Activated CD4-positive, alpha-beta T cell treated with anti-CD3 and anti-CD28 coated beads, Interleukin-2, amount 10 ng/mL, durations not matched to agents 7 days and 5 days (primary cell): ENCODE data around the gene HBA1. TPM values are rescaled to one million over a fixed set of nuclear protein-coding genes. Genes with fewer than 3 reads are reported as not detected.
A peak's percentile ranks its signal among the peaks of the same experiment; 100 is the strongest.
"Not testable (repeated sequence)": the region's sequence is repeated elsewhere in the genome, so short reads cannot be mapped to it uniquely, and the experiment has no call there.

Experiments
- CTCF ChIA-PET: fragments of 350-600 bp; sonication (Branson Sonifier 250); formaldehyde crosslinking; loops from one replicate; lab custom pipeline; 2021; ENCODE audit warnings: antibody characterized with exemption; lab: Charles Lee
- POLR2A ChIA-PET: fragments of 350-600 bp; sonication (Branson Sonifier 250); formaldehyde crosslinking; loops from one replicate; lab custom pipeline; 2021; ENCODE audit warnings: antibody characterized with exemption; lab: Charles Lee
- DNase-seq: peaks from one replicate; pipeline ENCODE4 v3.0.0-alpha.2; 2020
- H3K27ac Mint-ChIP-seq: one replicate; pipeline ENCODE4 v1.8.0; 2021; ENCODE audit warnings: mild to moderate bottlenecking, moderate library complexity, mixed read lengths
- H3K27me3 Mint-ChIP-seq: one replicate; pipeline ENCODE4 v1.8.0; 2021; ENCODE audit warnings: mixed read lengths
- H3K36me3 Mint-ChIP-seq: one replicate; pipeline ENCODE4 v1.8.0; 2021; ENCODE audit warnings: low read depth, mixed read lengths
- H3K4me1 Mint-ChIP-seq: one replicate; pipeline ENCODE4 v1.8.0; 2021; ENCODE audit warnings: mixed read lengths
- H3K4me3 Mint-ChIP-seq: one replicate; pipeline ENCODE4 v1.8.0; 2021; ENCODE audit warnings: mild to moderate bottlenecking, moderate library complexity, mixed read lengths
- H3K9me3 Mint-ChIP-seq: one replicate; pipeline ENCODE4 v1.8.0; 2021; ENCODE audit warnings: mixed read lengths
- total RNA-seq, 2 experiments: library from RNA; stranded (reverse); gene quantifications; one replicate each; pipeline ENCODE4 v1.2.3, GENCODE V29; 2021

The HBA1 gene
- total RNA-seq, 2 experiments from 2014 or later: not detected

GRCh38 chr16:149024-149660 lies 27.3 kb upstream of the HBA1 start:
- no peak for DNase-seq
- ChIA-PET POLR2A (no interaction called here), CTCF (interaction anchor here (0.7 to 1.8 kb wide), 2 partner anchors 31 to 52 kb away, joined by 4 read pairs; no protein-coding TSS in a partner anchor)
- H3K27ac Mint-ChIP-seq: no peak overlapping the region
- H3K4me1 Mint-ChIP-seq: no peaks in the 10 kb centered on the region
- H3K27me3 Mint-ChIP-seq: peaks cover 25% of the 10 kb centered on the region
- no peaks in the 10 kb centered on the region for H3K36me3 Mint-ChIP-seq
- no peak overlapping the region for H3K4me3 Mint-ChIP-seq
- no peaks in the 10 kb centered on the region for H3K9me3 Mint-ChIP-seq

- H3K36me3 Mint-ChIP-seq: no peaks in the 10 kb centered on the region
- no peak for DNase-seq
- peaks cover 5% of the 10 kb centered on the region for H3K4me1 Mint-ChIP-seq
- H3K4me3 Mint-ChIP-seq: no peak within 1 kb of the TSS
- peaks cover 34% of the 10 kb centered on the region for H3K27me3 Mint-ChIP-seq
- no peak within 1 kb of the TSS for H3K27ac Mint-ChIP-seq
- no peaks in the 10 kb centered on the region for H3K9me3 Mint-ChIP-seq
- CTCF ChIA-PET: no interaction called here
- POLR2A ChIA-PET: no interaction called here
Measured at GRCh38 chr16:152141-153128, 24.0 kb upstream of the HBA1 start, which contains the start of gene HBZ. HBZ (plus strand) TSS chr16:152644; CDS start chr16:152910, 266 bp downstream.

DNA sequence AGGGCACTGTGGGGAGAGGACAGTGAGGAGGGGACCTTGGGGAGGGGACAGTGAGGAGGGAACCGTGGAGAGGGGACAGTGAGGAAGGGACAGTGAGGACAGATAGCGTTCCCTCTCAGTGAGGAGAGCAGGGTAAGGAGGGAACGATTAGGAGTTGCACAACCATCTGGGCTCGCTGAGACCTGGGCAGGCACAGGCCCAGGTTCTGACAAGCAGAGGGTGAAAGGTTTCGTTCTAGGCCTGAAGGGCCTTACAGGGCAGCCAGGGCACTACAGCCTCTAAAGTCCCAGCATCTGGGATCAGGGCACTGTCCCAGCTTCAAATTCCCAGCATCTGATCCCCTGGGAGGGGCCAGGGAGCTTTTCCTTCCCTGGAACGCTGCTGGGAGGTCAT lies 23.4 kb upstream of the HBA1 start:
- DNase-seq, H3K4me3 Mint-ChIP-seq, H3K27ac Mint-ChIP-seq, H3K36me3 Mint-ChIP-seq, H3K9me3 Mint-ChIP-seq, H3K4me1 Mint-ChIP-seq, CTCF ChIA-PET, POLR2A ChIA-PET: not testable (repeated sequence)
- peaks cover 37% of the 10 kb centered on the region for H3K27me3 Mint-ChIP-seq

DNA sequence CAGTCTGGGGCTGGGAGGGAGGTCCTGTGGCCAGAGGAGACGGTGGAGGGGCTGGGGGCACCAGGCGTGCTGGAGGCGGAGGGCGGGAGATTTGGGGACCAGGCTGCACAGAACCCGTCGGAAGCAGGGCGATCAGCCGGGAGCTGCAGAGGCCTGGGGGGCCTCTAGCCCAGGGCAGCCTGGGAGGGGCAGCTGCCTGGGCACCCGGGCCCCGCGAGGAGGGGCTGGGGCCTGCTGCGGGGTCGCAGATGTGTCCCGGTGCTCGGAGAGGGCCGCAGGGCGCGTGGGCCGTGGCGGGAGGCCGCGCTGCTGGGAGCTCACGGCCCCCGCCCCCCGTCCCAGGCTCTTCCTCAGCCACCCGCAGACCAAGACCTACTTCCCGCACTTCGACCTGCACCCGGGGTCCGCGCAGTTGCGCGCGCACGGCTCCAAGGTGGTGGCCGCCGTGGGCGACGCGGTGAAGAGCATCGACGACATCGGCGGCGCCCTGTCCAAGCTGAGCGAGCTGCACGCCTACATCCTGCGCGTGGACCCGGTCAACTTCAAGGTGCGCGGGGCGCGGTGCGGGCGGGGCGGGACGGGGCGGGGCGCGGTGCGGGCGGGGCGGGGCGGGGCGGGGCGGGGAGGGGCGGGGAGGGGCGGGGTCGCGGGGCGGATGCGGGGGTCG lies 22.8 kb upstream of the HBA1 start:
- H3K4me3 Mint-ChIP-seq, H3K4me1 Mint-ChIP-seq, H3K27ac Mint-ChIP-seq, H3K9me3 Mint-ChIP-seq, POLR2A ChIA-PET, CTCF ChIA-PET, DNase-seq, H3K36me3 Mint-ChIP-seq: not testable (repeated sequence)
- H3K27me3 Mint-ChIP-seq: peaks cover 39% of the 10 kb centered on the region

DNA sequence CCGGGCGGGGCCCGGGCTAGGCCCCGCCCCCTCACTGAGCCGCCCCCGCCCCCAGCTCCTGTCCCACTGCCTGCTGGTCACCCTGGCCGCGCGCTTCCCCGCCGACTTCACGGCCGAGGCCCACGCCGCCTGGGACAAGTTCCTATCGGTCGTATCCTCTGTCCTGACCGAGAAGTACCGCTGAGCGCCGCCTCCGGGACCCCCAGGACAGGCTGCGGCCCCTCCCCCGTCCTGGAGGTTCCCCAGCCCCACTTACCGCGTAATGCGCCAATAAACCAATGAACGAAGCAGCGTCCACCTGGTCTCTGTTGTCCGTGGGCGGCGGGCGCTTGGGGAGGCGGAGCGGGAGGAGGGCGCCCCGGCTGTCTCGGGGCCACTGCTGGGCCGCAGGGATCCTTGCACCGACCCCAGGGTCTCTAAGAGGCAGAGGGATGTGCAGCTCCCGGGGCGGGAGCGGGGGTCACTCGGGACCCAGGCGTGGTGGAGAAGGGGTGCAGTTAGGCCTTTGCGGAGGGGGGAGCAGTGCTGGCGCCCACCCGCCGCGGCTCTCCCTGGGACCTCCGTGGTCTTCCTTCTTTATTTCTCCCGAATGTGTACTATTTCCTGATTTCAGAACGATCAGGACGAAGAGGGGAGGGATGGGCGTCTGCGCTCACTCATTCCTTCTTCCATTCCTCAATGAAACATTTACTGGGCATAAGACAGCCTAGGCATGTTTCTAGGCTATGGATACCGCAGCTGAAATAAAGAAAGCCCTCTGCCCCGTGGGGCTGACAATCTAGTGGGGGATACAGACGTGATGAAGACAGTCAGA lies 22.1 kb upstream of the HBA1 start:
- no peaks in the 10 kb centered on the region for H3K36me3 Mint-ChIP-seq
- ChIA-PET CTCF (no interaction called here), POLR2A (no interaction called here)
- H3K4me3 Mint-ChIP-seq: peak overlapping the region; percentile 61
- peaks cover 40% of the 10 kb centered on the region for H3K27me3 Mint-ChIP-seq
- no peak for DNase-seq
- no peak overlapping the region for H3K27ac Mint-ChIP-seq
- no peaks in the 10 kb centered on the region for H3K9me3 Mint-ChIP-seq
- peaks cover 5% of the 10 kb centered on the region for H3K4me1 Mint-ChIP-seq

DNA sequence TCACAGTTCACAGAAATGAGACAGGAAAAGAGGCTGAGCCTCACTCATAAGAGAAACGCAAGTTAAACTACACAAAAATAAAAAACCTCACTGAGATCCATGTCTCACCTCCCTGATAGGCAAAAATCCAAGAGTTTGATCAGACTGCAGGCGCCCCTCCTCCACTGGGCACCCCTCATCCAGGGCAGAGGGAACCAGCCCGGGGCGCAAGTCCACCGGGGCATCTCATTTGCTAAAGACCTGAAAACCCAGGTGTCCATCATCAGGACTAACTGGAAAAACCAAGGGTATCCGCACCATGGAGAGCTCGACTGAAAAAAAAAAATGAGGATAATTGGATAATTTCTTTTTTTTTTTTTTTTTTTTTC lies 21.5 kb upstream of the HBA1 start:
- H3K27me3 Mint-ChIP-seq: peaks cover 38% of the 10 kb centered on the region
- H3K36me3 Mint-ChIP-seq: no peaks in the 10 kb centered on the region
- no peaks in the 10 kb centered on the region for H3K9me3 Mint-ChIP-seq
- H3K27ac Mint-ChIP-seq: no peak overlapping the region
- H3K4me1 Mint-ChIP-seq: peaks cover 5% of the 10 kb centered on the region
- POLR2A ChIA-PET: no interaction called here
- no peak for DNase-seq
- peak overlapping the region; percentile 61 for H3K4me3 Mint-ChIP-seq
- CTCF ChIA-PET: no interaction called here

DNA sequence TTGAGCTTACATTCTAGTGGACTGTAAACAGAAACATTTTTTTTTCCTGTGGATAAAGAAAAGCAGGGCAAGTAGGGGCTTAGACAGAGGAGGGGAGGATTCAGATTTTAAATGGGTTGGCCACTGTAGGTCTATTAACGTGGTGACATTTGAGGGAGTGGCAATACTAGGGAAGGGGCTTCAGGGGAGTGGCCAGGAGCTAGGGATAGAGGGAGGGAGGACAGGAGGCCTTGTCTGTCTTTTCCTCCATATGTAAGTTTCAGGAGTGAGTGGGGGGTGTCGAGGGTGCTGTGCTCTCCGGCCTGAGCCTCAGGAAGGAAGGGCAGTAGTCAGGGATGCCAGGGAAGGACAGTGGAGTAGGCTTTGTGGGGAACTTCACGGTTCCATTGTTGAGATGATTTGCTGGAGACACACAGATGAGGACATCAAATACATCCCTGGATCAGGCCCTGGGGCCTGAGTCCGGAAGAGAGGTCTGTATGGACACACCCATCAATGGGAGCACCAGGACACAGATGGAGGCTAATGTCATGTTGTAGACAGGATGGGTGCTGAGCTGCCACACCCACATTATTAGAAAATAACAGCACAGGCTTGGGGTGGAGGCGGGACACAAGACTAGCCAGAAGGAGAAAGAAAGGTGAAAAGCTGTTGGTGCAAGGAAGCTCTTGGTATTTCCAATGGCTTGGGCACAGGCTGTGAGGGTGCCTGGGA lies 17.2 kb upstream of the HBA1 start:
- no peaks in the 10 kb centered on the region for H3K36me3 Mint-ChIP-seq
- DNase-seq: no peak
- peaks cover 5% of the 10 kb centered on the region for H3K4me1 Mint-ChIP-seq
- H3K9me3 Mint-ChIP-seq: no peaks in the 10 kb centered on the region
- H3K27ac Mint-ChIP-seq: no peak overlapping the region
- POLR2A ChIA-PET: no interaction called here
- H3K4me3 Mint-ChIP-seq: no peak overlapping the region
- CTCF ChIA-PET: interaction anchor here (0.7 kb wide), 1 partner anchor 202 kb away, joined by 3 read pairs; no protein-coding TSS in a partner anchor
- peaks cover 27% of the 10 kb centered on the region for H3K27me3 Mint-ChIP-seq

GRCh38 chr16:160242-160641 lies 16.2 kb upstream of the HBA1 start:
- CTCF ChIA-PET, DNase-seq, POLR2A ChIA-PET, H3K36me3 Mint-ChIP-seq, H3K27ac Mint-ChIP-seq, H3K4me1 Mint-ChIP-seq, H3K9me3 Mint-ChIP-seq, H3K4me3 Mint-ChIP-seq: not testable (repeated sequence)
- H3K27me3 Mint-ChIP-seq: peaks cover 20% of the 10 kb centered on the region

GRCh38 chr16:160691-161190 lies 15.7 kb upstream of the HBA1 start:
- Mint-ChIP-seq H3K4me1 (no peaks in the 10 kb centered on the region), H3K27me3 (peaks cover 20% of the 10 kb centered on the region), H3K27ac (no peak overlapping the region), H3K4me3 (no peak overlapping the region), H3K9me3 (no peaks in the 10 kb centered on the region), H3K36me3 (no peaks in the 10 kb centered on the region)
- DNase-seq: no peak
- ChIA-PET POLR2A (no interaction called here), CTCF (no interaction called here)

DNA sequence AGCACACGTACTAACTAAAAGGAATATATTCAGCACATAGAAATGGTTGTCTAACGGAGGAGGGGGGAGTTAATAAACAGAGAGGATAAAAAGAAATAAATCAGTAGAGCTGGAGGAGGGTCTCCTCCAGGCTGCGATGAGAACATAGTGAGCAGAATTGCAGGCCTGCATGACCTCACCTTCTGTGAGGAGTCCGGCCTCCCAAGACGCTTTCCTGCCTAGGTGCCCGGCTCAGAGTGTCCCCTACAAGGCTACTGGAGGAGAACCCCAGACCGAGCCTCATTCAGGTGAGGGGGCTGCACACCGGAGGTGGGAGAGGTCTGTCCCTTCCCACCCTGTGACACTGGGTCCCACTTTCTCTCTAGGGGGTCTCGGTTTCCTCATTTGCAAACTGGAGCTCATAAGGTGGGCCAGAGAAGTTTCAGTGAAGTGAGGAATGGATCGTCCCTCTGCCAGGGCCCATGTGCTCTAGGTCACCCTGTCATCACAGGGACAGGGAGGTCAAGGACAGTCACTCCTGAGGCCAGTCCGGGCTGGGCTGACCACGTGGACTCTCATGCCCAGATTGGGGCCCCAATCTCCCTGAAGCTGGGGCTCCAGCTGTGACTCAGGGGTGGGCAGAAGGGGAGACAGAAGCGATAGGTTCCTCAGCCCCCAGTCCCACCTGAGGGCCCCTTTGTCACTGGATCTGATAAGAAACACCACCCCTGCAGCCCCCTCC lies 14.0 kb upstream of the HBA1 start:
- DNase-seq: no peak
- Mint-ChIP-seq H3K27ac (no peak overlapping the region), H3K9me3 (no peaks in the 10 kb centered on the region), H3K36me3 (no peaks in the 10 kb centered on the region), H3K4me1 (peaks cover 4% of the 10 kb centered on the region), H3K4me3 (no peak overlapping the region), H3K27me3 (peaks cover 27% of the 10 kb centered on the region)
- ChIA-PET CTCF (interaction anchor here (1.0 kb wide), 3 partner anchors 72 to 227 kb away, joined by 3 read pairs; partner anchors contain the start of gene FAM234A), POLR2A (no interaction called here)

- H3K4me3 Mint-ChIP-seq, H3K36me3 Mint-ChIP-seq, POLR2A ChIA-PET, DNase-seq, H3K9me3 Mint-ChIP-seq, H3K4me1 Mint-ChIP-seq, H3K27ac Mint-ChIP-seq: not testable (repeated sequence)
- CTCF ChIA-PET: interaction anchor here (1.0 kb wide), 1 partner anchor 226 kb away, joined by 3 read pairs; no protein-coding TSS in a partner anchor
- peaks cover 29% of the 10 kb centered on the region for H3K27me3 Mint-ChIP-seq
Measured at GRCh38 chr16:163139-163538, 13.3 kb upstream of the HBA1 start.
